Mucosa of descending colon (tissue), 3 donors: ENCODE measurements around the gene ASPN. TPM values are rescaled to one million over a fixed set of nuclear protein-coding genes. Genes with fewer than 3 reads are reported as not detected.

Experiments
- ATAC-seq: fragments of 200-7000 bp; cut with Tn5 transposase; one replicate; pipeline ENCODE4 v1.9.1; 2020; ENCODE audit warnings: mild to moderate bottlenecking, moderate library complexity
- DNase-seq, 3 donors: peaks; one replicate each; pipeline ENCODE4 v3.0.0-alpha.2; 2020
- H3K36me3 ChIP-seq: fragments of 200-600 bp; one replicate; pipeline ENCODE4 v1.8.0; 2021; ENCODE audit warnings: low read depth, mild to moderate bottlenecking
- H3K4me1 ChIP-seq: fragments of 200-600 bp; one replicate; pipeline ENCODE4 v1.8.0; 2021; ENCODE audit warnings: low read depth, mild to moderate bottlenecking
- H3K4me3 ChIP-seq: fragments of 200-600 bp; one replicate; pipeline ENCODE4 v1.8.0; 2021; ENCODE audit warnings: mild to moderate bottlenecking
- H3K9me3 ChIP-seq: fragments of 200-600 bp; one replicate; pipeline ENCODE4 v1.8.0; 2021; ENCODE audit warnings: mild to moderate bottlenecking
- intact Hi-C, 2 donors: fragments of 100-400 bp; cut with DNase I in 1 of 2; cut with micrococcal nuclease in 1 of 2; formaldehyde crosslinking; loops; one replicate each; pipeline versions ENCODE4 v1.11.0 to v1.11.1; 2022; cut with DNase I, micrococcal nuclease
- total RNA-seq, 3 donors: library from RNA; stranded (reverse); fragmentation: NEBNext Ultra II Directional in 2 of 3; extraction: Animal tissue kit (Norgen Biotek cat#: 25700) in 2 of 3; gene quantifications; one replicate each; pipeline versions ENCODE4 v1.2.1 to v1.2.4, GENCODE V29; 2021 to 2023
- TF ChIP-seq, protein P1 (sequence below): fragments of 200-600 bp; IDR thresholded peaks from one replicate; pipeline ENCODE4 v1.8.0; 2022; ENCODE audit warnings: antibody characterized with exemption, mild to moderate bottlenecking
- donor health status: DM: no; HTN: no; CAD: no; lungs with moderate emphysema.
- donor health status: DM: no; HTN: no; CAD: no.
- donor health status: DM: no; HTN: yes; CAD: no.

Gene ASPN
- total RNA-seq, 3 donors from 2014 or later, result 1.1 to 5.1 (median 1.3) TPM

DNA sequence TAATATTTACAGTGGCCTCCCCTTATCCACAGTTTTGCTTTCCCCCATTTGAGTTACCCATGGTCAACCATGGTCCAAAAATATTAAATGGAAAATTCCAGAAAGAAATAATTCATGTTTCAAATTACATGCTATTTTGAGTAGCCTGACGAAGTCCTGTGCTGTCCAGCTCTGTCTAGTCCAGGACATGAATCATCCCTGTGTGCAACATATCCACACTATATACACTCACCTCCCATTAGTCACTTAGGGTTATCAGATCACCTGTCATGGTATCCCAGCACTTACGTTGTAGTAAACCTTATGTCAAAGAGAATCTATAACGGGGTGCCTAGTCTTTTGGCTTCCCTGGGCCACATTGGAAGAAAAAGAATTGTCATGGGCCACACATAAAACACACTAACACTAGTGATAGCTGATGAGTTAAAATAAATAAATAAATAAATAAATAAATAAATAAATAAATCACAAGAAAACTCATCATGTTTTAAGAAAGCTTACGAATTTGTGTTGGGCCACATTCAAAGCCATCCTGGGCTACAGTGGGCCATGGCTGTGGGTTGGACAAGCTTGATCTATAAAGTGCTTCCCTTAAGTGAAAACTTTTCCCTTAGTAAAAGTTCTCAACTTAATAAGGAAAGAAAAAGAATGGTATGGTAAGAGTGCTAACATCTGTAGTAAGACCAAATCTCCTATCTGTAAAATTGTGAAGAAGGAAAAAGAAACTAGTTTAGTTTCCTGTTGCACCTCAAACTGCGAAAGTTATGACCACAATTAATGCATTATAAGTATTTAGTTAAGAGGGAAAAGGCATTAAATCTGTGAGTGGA, 42.2 kb downstream of the ASPN start:
- intact Hi-C loops, result no loop called here
- Histone ChIP-seq H3K4me3 (no peak overlapping the region), H3K9me3 (no peaks in the 10 kb centered on the region), H3K36me3 (no peaks in the 10 kb centered on the region), H3K4me1 (no peaks in the 10 kb centered on the region)
- TF ChIP-seq, protein P1, sequence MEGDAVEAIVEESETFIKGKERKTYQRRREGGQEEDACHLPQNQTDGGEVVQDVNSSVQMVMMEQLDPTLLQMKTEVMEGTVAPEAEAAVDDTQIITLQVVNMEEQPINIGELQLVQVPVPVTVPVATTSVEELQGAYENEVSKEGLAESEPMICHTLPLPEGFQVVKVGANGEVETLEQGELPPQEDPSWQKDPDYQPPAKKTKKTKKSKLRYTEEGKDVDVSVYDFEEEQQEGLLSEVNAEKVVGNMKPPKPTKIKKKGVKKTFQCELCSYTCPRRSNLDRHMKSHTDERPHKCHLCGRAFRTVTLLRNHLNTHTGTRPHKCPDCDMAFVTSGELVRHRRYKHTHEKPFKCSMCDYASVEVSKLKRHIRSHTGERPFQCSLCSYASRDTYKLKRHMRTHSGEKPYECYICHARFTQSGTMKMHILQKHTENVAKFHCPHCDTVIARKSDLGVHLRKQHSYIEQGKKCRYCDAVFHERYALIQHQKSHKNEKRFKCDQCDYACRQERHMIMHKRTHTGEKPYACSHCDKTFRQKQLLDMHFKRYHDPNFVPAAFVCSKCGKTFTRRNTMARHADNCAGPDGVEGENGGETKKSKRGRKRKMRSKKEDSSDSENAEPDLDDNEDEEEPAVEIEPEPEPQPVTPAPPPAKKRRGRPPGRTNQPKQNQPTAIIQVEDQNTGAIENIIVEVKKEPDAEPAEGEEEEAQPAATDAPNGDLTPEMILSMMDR, result no peak
- no peak for ATAC-seq
- DNase-seq, result no peak

DNA sequence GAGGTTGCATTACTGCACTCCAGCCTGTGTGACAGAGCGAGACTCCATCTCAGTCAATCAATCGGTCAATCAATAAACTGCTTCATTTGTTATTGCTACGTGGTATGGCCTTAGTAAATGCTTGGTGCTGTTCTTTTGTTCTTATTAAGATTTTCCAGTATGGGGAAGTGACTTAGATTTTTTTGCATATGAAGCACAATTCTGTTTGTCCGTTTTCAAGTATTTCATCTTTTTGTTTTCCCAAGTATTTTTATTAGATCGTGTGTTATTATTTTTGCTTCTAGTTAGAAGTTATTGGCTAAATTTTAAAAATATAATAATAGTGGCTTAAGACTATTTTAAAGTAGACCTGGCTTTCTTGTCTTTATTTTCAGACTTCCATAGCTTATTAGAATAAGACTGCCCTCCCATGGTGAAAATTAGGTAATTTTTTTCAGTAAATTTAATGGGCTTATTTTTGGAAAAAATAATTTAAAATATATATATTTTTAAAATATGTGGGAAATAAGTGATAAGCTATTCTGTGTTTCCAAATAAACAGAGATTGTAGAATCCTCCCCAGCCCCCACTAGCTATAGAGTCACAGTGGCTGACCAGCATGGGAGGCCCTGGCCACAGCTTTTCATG, 43.3 kb downstream of the ASPN start:
- DNase-seq, result no peak
- TF ChIP-seq, protein P1, result no peak
- no peaks in the 10 kb centered on the region for H3K9me3 ChIP-seq
- no peaks in the 10 kb centered on the region for H3K36me3 ChIP-seq
- intact Hi-C loops, result no loop called here
- ATAC-seq, result no peak
- H3K4me1 ChIP-seq, result no peaks in the 10 kb centered on the region
- H3K4me3 ChIP-seq, result no peak overlapping the region

DNA sequence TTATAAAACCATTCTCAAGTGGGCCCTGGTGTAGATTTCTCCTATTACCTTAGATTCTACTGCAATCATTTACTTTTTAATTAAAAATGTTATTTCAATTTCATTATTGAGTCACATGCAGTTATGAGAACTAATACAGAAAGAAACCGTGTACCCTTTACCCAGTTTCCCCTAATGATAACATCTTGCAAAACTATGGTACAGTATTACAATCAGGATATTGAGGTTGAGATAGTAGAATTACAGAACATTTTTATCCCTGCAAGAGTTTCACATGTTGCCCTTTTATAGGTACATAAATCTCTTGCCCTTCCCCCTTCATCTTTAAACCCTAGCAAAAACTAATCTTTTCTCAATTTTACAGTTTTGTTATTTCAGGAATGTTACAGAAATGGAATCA, 47.0 kb downstream of the ASPN start:
- no peaks in the 10 kb centered on the region for H3K36me3 ChIP-seq
- TF ChIP-seq, protein P1, result no peak
- intact Hi-C loops, result no loop called here
- H3K4me3 ChIP-seq, result no peak overlapping the region
- ATAC-seq, result no peak
- no peaks in the 10 kb centered on the region for H3K9me3 ChIP-seq
- no peak for DNase-seq
- no peaks in the 10 kb centered on the region for H3K4me1 ChIP-seq

DNA sequence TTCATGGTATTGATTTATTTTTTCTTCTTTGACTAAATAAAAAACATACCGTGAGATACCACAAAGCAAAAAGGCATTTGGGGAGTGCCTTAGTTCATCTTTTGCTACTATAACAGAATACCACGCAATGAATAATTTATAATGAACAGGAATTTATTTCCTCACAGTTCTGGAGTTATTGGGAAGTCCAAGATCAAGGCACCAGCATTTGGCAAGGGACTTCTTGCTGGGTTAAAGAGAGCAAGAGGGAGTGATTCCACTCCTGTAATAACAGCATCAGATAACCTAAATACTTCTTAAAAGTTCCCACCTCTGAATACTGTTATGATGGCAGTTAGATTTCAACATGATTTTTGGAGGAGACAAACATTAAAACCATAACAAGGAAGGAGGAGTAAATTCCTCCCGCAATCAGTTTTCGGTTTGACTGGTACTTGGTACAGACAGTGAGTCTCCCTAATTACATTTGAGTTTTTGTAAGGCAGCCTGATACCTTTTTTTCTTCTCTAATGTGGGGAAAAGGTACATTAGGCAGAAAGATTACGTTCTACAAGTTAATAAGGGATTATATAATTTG, 49.2 kb downstream of the ASPN start:
- Histone ChIP-seq H3K4me1 (no peaks in the 10 kb centered on the region), H3K4me3 (no peak overlapping the region), H3K36me3 (no peaks in the 10 kb centered on the region), H3K9me3 (no peaks in the 10 kb centered on the region)
- TF ChIP-seq, protein P1, result no peak
- DNase-seq (no peak), ATAC-seq (no peak)
- intact Hi-C loops, result no loop called here

DNA sequence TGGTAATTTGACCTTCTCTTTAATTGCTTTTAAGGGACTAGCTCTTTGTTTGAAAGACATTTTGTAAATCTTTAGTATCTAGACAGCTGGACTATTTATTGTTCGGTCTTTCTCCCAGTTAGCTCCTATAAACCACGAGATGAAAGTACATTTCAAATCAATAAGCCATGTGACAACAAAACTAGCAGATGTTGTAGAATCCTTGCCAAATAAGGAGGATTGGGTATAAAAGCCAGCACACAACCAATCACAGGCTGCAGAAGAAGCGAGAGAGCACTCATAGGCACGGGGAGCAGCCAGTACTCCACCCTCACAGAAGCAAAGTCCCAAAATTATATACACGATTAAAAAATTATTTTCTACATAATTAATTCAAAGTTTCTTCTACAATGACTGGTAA, 50.0 kb downstream of the ASPN start:
- Histone ChIP-seq H3K36me3 (no peaks in the 10 kb centered on the region), H3K9me3 (no peaks in the 10 kb centered on the region), H3K4me1 (no peaks in the 10 kb centered on the region), H3K4me3 (no peak overlapping the region)
- intact Hi-C loops, result no loop called here
- ATAC-seq, result no peak
- no peak for DNase-seq
- TF ChIP-seq, protein P1, result no peak
